Stimulated activated CD8-positive, alpha-beta memory T cell treated with anti-CD3 and anti-CD28 coated beads, Interleukin-4, amount 100 ng/mL, for 4 hours (primary cell): ENCODE results near the gene COMT.
A peak's percentile ranks its signal among the peaks of the same experiment; 100 is the strongest.

Source experiments
- DNase-seq, 2 donors: peaks; one replicate each; pipeline ENCODE4 v3.0.0-alpha.2; 2020; ENCODE audit warnings: low read depth in 2 of 2, low spot score in 1 of 2

Gene COMT

GRCh38 chr22:19968450-19968891, 26.9 kb downstream of the COMT start:
- DNase-seq = no peak

GRCh38 chr22:19969141-19969928, 27.8 kb downstream of the COMT start:
- no peak for DNase-seq

DNA sequence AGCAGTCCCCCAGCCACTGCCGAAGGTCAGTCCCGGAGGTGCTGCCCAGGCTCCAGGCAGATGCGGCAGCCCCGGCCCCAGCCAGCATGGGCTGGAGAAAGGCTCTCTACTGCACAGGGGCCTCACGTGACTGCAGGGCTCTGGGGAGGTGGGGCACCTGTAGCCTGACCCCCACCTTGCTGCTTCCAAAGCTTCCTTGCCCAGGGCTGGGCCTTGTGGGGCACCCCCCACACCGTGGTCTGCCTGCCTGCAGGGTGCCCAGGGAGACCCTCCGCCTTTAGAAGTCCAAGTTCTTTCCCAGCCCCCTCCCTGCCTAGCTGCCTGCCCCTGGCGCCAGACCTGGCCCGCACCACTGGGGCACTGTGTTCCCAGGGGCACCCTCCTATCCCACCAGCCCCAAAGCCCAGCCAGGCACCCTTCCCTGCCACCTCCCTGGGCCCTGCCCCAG, 28.5 kb downstream of the COMT start:
- no peak for DNase-seq

DNA sequence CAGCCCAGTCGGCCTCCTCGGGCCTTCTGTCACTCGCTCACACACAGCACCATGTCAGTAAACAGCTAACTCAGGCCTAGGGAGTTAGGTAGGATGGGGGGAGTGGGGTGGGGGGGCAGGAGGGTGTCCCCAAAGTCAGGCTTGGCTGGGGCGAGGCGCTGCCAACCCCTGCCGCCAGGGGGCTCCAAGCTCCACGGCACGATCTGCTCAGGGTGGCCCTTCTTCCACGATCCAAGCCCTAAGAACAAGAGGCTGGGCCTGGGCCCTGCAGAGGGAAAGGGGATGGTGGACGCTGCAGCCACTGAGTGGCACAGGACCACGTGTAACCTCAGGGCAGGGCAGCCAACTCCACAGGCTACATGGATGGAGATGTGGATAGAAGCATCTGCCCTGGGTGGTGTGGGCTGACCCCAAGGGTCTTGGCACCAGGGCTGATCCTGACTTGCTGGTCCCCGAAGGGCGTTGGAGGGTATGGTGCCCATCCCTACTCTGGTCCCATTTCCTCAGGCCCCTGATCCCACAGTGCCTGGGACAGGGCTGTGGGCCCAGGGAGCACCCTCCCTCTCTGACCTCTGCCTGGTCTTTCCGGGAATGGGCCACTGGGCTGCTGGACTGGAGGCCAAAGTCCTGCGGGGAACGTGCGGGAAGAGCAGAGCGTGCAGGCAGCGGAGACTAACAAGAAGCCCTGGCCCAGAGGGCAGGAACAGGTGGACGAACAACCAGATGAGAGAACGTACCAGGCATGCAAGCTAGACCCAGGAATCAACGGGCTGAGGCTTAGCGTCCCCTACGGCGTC, 29.1 kb downstream of the COMT start:
- DNase-seq = peak; percentile 49 to 67

GRCh38 chr22:19971276-19972124, 29.9 kb downstream of the COMT start:
- no peak for DNase-seq

DNA sequence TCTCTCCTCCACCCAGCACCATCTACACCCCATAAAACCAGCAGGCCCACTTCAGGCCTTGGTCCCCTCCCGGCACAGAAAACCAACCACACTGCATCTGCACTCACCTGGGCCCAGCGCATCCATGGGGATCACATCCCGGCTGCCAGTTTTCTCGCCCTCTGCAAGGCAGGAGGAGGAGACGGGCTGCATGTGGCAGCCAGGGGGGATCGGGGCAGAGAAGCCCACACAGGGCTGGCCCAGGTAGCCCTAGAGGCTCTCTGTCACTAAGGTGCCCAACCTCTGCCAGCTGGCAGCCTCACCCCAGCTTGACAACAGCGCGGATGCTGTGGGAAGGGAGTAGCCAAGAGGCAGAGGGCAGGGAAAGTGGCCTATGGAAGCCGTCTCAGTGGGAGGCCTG, 30.7 kb downstream of the COMT start:
- no peak for DNase-seq

DNA sequence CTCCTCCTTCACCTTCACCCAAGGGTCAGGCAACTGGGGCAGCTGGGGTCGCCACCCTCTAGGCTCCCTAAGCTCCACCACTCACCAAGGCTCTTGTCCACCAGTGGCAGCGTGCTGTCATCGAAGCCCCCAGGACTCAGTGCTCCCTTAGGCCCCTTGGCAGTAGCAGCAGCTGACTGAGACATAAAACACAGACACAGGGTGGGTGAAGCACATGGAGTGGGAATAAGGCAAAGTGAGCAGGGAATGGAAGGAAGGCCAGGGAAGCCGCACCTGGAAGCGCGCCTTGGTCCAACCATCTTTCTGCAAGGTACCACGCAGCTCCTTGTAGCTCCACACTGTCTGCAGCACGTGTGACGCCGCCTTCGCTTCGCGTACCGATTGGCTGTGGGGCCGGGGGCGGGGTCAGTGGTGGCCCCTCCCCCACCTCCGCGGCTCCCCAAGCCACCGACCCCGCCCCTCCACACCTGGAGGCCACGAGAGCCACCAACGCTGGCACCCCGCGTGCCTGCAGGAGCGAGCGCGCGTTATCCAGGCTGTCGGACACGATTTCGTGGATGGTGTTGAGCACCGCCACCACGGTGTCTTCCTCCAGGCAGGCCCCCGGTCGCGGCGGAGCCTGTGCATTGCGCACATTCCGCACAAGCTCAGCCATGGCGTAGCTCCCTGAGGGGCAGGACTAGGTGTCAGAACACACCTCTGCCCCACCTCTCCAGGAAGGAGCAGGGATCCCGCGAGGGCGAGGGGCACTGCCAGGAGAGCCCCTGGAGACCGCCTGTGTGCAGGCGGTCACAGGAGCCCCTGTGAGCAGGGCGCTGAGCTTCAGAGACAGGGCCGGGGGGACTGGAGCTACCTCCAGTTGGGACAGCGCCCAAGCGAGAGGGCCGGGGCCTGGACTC, 31.3 kb downstream of the COMT start:
- no peak for DNase-seq

GRCh38 chr22:19973551-19974267, 32.1 kb downstream of the COMT start:
- no peak for DNase-seq

DNA sequence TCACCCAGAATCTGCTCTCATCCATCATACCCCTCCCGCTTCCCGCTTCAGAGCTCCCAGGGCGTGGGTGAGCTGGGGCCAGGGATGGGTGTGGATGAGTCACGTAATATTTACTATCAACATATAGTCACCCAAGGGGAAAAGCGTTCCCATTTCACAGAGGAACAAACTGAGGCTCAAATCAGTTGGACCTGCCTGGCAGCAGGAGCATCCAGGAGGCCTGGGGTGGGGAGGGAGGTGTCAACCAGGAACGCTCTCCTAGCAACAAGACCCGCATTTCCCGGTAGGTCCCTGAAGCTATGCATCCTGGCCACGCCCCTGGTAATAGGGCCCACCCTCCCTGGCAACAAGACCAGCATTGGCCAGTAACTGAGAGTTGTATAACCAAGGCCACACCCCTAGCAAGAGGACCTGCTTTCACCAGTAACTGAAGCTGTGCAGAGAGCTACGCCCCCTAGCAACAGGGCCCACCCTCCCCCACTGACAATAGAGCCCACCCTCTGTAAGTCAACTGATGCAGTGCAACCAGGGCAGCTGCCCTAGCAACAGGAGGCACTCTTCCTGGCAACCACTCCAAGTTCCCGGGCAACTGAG, 32.8 kb downstream of the COMT start:
- DNase-seq = no peak

- DNase-seq = no peak
These were observed 33.5 kb downstream of the COMT start for GRCh38 chr22:19974935-19975706.

DNA sequence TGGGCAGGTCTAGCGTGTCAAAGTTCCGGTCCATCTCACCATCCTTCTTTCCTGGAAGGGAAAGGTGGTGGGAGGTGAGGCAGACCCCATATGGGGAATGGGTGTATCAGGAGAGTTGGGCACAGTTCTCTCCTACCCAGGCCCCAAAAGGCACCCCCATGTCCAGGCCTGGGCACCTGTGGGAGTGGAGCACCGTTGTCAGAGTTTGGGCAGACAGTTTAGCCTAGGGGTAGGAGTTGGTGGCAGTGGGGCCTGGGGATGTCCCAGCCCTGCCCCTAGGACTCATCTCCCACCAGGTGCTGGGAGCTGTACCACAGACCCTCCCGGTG, 34.1 kb downstream of the COMT start:
- DNase-seq = no peak

GRCh38 chr22:19976671-19977070, 35.1 kb downstream of the COMT start:
- no peak for DNase-seq

DNA sequence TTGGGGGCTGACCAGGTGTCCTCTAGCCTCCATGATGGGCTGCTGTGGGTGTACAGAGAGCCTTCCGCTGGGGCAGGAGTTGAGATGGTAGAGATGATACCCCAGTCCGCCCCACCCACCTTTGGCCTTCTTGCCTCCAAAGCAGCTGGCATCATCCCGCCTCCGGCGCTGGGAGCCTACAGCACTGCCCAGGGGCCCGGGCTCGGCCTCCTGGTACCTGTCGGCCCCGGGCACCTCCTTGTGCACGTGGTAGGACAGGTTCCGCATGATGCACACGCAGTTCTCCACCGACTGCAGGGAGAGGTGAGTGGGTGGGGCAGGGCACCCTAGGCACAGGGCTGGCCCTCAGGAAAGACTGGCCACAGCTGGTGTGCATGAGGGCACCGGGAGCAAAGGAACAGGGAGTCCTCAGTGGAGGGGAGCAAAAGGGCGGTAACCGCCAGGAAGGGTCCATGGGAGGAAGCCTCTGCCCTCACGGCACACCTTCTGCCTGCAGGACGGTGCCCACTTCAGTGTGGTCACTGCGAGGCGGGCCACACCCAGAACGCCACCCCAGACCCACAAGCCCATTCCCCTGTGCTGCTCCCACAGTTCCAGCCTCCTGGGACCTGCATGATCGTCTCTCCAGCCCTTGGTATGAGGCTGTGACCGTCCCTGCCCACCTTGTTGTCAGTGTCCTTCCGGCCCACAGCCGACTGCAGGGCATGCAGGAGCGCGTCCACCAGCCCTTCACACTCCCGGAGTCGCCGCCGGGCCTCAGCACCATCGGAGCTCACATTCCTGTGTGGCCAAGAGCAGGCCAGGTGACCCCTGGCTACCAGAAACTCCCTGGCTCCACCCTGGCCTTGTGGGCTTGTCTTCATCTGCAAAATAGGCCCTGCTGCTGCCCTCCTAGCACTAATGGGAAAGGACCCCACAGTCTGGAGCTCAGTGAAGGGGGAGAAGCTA, 36.0 kb downstream of the COMT start:
- DNase-seq = no peak

DNA sequence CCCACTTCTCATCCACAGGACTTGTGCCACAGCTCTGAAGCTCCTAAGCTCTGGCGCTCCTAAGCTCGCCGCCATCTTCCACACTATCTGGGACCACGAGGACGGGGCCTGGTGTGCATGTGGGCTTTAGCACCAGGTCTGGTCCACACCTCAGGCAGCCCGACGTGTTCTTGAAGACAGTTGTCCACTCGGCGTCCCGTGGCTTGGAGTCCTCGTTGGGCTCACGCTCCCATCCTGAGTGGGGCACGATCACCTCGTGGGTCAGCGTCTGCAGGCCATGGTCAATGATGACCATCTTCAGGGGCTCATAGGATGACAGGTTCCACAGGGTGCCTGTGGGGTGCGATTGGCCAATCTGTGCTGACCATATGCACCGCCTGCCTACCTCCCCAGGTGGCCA, 37.2 kb downstream of the COMT start:
- no peak for DNase-seq

DNA sequence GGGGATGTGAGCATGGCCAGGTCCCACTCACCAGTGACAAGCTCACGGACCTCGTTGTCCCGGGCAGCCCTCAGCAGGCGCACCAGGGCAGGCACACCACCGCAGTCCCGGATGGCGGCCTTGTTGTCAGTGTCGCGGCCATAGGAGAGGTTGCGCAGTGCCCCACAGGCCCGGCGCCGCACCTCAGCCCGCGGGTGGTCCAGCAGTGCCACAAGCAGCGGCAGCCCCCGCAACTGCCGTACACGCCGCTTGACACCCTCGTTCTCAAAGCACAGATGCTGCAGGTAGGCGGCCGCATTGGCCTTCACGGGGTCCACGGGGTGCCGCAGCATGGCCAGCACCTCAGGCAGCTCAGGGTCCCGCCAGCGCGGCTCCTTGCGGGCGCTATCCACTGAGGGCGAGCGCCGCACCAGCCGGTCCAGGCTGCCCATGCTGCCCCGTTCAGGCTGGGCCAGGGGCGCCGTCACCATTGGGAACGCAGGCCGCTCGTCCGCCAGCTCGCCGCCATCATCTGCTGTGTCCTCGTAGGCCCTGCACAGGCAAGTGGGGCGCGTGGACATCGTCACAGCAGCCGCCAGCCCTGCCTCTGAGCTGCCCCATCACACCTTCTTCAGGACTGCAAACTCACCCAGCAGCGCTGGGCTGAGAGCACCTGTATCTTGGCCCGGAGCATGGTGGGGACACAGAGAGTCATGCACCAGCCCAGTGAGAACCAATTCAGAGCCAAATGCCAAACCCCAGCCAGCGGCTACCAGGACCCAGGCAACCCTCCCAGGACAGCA, 38.3 kb downstream of the COMT start:
- DNase-seq = no peak

DNA sequence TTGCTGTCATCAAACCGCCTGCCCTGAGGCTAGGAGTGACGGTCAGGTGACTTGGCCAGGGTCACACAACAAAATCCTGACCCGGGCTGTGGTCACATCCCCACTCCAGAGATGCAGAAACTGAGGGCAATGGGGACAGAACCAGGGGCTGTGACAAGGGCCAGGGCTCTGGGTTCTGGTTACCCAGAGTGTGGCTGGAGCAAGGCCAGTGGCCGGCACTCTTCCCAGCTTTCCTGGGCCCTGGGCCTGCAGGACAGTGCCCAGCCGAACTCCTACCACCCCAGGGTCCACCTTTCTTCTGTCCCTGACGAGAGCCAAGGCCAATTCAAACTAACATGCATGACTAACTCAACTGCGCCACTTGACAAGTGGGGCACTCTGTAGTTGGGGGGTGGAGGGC, 39.2 kb downstream of the COMT start:
- DNase-seq = no peak
